Measurements from ENCODE around the gene RPL41. TPM values are rescaled to one million over a fixed set of nuclear protein-coding genes. Genes with fewer than 3 reads are reported as not detected.

Gene RPL41
- total RNA-seq, 3 donors from 2014 or later: 3,675 to 5,580 (median 4,429) TPM

GRCh38 chr12:56126732-56127239 is 10.4 kb downstream of the RPL41 start:
- peaks cover 3 to 14% of the 10 kb centered on the region in 2 donors for H3K4me1 ChIP-seq

GRCh38 chr12:56127485-56127887 is 11.1 kb downstream of the RPL41 start:
- intact Hi-C loops (cut with DNase I; ENCODE audit: low total_unique reads): loop anchor here (5.0 kb wide), 1 partner anchor 60 kb away; the partner anchor contains the start of gene SMARCC2
- Histone ChIP-seq H3K36me3 (peaks cover 5% of the 10 kb centered on the region), H3K9me3 (no peaks in the 10 kb centered on the region), H3K4me3 (peak overlapping the region; percentile 58 to 89 (median 66)), H3K27me3 (no peaks in the 10 kb centered on the region), H3K27ac (peak overlapping the region; percentile 91 to 94), H3K4me1 (peaks cover 3 to 14% of the 10 kb centered on the region in 2 donors)
- TF ChIP-seq CTCF (IDR thresholded peaks at IDR 0.05): no peak
- DNase-seq (ENCODE audit: low spot score in 2 of 2): no peak

More at GRCh38 chr12:56126732-56127239, 10.4 kb downstream of the RPL41 start:
- TF ChIP-seq POLR2AphosphoS5 (IDR thresholded peaks at IDR 0.05): no peak
- no peak for TF ChIP-seq POLR2A (IDR thresholded peaks at IDR 0.05)
- no peak for TF ChIP-seq CTCF (IDR thresholded peaks at IDR 0.05)
- Histone ChIP-seq H3K4me3 (peak overlapping the region in 2 of 3 donors; percentile 4 to 58), H3K27me3 (no peaks in the 10 kb centered on the region), H3K9me3 (no peaks in the 10 kb centered on the region), H3K36me3 (peaks cover 2% of the 10 kb centered on the region), H3K27ac (peak overlapping the region; percentile 91 to 94)
- intact Hi-C loops (cut with DNase I; ENCODE audit: low total_unique reads): loop anchor here (5.0 kb wide), 1 partner anchor 61 kb away; the partner anchor contains the start of gene SMARCC2
- no peak for DNase-seq (ENCODE audit: low spot score in 2 of 2)

GRCh38 chr12:56127888-56128669 is 11.6 kb downstream of the RPL41 start, which contains the start of gene ESYT1:
Gene ESYT1 (plus strand): TSS chr12:56128267. CDS start chr12:56128320, 53 bp downstream.
- H3K4me3 ChIP-seq: peak within 1 kb of the TSS; percentile 66 to 89 (median 80)
- no peaks in the 10 kb centered on the region for H3K9me3 ChIP-seq
- no peaks in the 10 kb centered on the region for H3K27me3 ChIP-seq
- H3K4me1 ChIP-seq: peaks cover 3 to 14% of the 10 kb centered on the region in 2 donors
- intact Hi-C loops (cut with DNase I; ENCODE audit: low total_unique reads): loop anchor here (5.0 kb wide), 1 partner anchor 59 kb away; the partner anchor contains the start of gene SMARCC2
- peak within 1 kb of the TSS; percentile 92 to 94 for H3K27ac ChIP-seq
- TF ChIP-seq CTCF (IDR thresholded peaks at IDR 0.05) (no peak), POLR2AphosphoS5 (IDR thresholded peaks at IDR 0.05) (peak in 2 of 3 donors; percentile 74 to 93), POLR2A (IDR thresholded peaks at IDR 0.05) (peak; percentile 71)
- DNase-seq (ENCODE audit: low spot score in 2 of 2): peak; percentile 99 to 100
- peaks cover 5% of the 10 kb centered on the region for H3K36me3 ChIP-seq

- Histone ChIP-seq H3K27ac (peak overlapping the region; percentile 92 to 94), H3K36me3 (peaks cover 5% of the 10 kb centered on the region), H3K27me3 (no peaks in the 10 kb centered on the region), H3K4me1 (peaks cover 3 to 14% of the 10 kb centered on the region in 2 donors), H3K4me3 (peak overlapping the region; percentile 66 to 89 (median 80)), H3K9me3 (no peaks in the 10 kb centered on the region)
- intact Hi-C loops (cut with DNase I; ENCODE audit: low total_unique reads): loop anchor here (5.0 kb wide), 1 partner anchor 59 kb away; the partner anchor contains the start of gene SMARCC2
- no peak for DNase-seq (ENCODE audit: low spot score in 2 of 2)
- TF ChIP-seq POLR2AphosphoS5 (IDR thresholded peaks at IDR 0.05) (no peak), CTCF (IDR thresholded peaks at IDR 0.05) (no peak), POLR2A (IDR thresholded peaks at IDR 0.05) (no peak)
These were observed 12.3 kb downstream of the RPL41 start for GRCh38 chr12:56128670-56129205.
